Endothelial cell of umbilical vein (primary cell): Measurements from ENCODE around the gene MTR.

Experiments used
- POLR2A ChIP-seq: IDR thresholded peaks from 2 replicates; pipeline ENCODE4 v1.6.1; 2012; ENCODE audit warnings: low read depth, mild to moderate bottlenecking, control low read depth, low read length
- TF ChIP-seq, protein P1 (sequence below), 2 donors: IDR thresholded peaks; 1 replicate in 1 of 2; 2 replicates in 1 of 2; pipeline ENCODE4 v1.5.1; 2011; ENCODE audit warnings: low read length in 2 of 2, mild to moderate bottlenecking in 2 of 2, moderate library complexity in 2 of 2, control low read depth in 1 of 2, inconsistent platforms in 1 of 2, low read depth in 1 of 2; ENCODE audit not compliant: insufficient read depth in 1 of 2; ENCODE audit errors: extremely low read depth in 1 of 2

DNA sequence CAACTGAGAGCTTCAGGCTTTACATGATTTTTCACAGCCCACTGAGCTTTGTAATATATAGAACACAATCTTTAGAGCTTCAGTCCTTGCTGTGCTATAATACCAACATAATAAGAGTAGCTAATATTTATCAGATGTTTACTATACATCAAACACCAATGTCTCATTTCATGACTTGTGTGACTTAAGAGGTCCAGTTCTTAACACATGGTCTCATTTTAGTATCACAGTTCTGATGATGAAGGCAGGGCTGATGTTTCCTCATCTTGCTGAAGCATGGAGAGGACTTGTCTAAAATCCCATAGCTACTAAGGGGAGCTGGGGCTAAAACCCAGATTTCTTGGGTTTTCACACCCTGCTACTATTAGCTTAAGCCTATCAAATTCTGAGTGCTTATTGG lies 5.5 kb downstream of the MTR start:
- TF ChIP-seq, protein P1, sequence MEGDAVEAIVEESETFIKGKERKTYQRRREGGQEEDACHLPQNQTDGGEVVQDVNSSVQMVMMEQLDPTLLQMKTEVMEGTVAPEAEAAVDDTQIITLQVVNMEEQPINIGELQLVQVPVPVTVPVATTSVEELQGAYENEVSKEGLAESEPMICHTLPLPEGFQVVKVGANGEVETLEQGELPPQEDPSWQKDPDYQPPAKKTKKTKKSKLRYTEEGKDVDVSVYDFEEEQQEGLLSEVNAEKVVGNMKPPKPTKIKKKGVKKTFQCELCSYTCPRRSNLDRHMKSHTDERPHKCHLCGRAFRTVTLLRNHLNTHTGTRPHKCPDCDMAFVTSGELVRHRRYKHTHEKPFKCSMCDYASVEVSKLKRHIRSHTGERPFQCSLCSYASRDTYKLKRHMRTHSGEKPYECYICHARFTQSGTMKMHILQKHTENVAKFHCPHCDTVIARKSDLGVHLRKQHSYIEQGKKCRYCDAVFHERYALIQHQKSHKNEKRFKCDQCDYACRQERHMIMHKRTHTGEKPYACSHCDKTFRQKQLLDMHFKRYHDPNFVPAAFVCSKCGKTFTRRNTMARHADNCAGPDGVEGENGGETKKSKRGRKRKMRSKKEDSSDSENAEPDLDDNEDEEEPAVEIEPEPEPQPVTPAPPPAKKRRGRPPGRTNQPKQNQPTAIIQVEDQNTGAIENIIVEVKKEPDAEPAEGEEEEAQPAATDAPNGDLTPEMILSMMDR (IDR thresholded peaks at IDR 0.05; ENCODE audit: extremely low read depth in 1 of 2, insufficient read depth in 1 of 2, low read depth in 1 of 2, low read length in 2 of 2) = no peak
- no peak for TF ChIP-seq POLR2A
